NT2/D1 (cell line): ENCODE measurements around the gene MAPK10.

Experiments
- SUZ12 ChIP-seq: IDR thresholded peaks from 2 replicates; pipeline ENCODE4 v1.6.1; 2011; ENCODE audit not compliant: insufficient read length, insufficient read depth; ENCODE audit errors: extremely low read depth
- YY1 ChIP-seq: IDR thresholded peaks from 2 replicates; pipeline ENCODE4 v1.6.1; 2011; ENCODE audit not compliant: insufficient read length, insufficient read depth
- ZNF274 ChIP-seq: IDR thresholded peaks from 2 replicates; pipeline ENCODE4 v1.6.1; 2011; ENCODE audit warnings: mild to moderate bottlenecking, low read depth, low read length

- TF ChIP-seq ZNF274, result no peak
- TF ChIP-seq YY1, result no peak
- TF ChIP-seq SUZ12, result no peak
These were observed 3.2 kb downstream of the MAPK10 start for GRCh38 chr4:86356425-86357210.
